Fibroblast of mammary gland (primary cell): Measurements from ENCODE around the gene WDSUB1.

ENCODE experiments used
- DNase-seq: peaks from one replicate; pipeline ENCODE4 v3.0.0-alpha.2; 2010; ENCODE audit warnings: low read depth
- H3K4me3 ChIP-seq: 2 replicates; pipeline ENCODE4 v1.5.1; 2011; ENCODE audit warnings: low read depth, mild to moderate bottlenecking, low read length, moderate library complexity; ENCODE audit not compliant: control insufficient read depth
- TF ChIP-seq, protein P1 (sequence below): conservative IDR thresholded peaks from 2 replicates; pipeline ENCODE4 v1.5.1; 2011; ENCODE audit warnings: low read depth, low read length, inconsistent platforms; ENCODE audit not compliant: control insufficient read depth, insufficient read depth

WDSUB1 gene

DNA sequence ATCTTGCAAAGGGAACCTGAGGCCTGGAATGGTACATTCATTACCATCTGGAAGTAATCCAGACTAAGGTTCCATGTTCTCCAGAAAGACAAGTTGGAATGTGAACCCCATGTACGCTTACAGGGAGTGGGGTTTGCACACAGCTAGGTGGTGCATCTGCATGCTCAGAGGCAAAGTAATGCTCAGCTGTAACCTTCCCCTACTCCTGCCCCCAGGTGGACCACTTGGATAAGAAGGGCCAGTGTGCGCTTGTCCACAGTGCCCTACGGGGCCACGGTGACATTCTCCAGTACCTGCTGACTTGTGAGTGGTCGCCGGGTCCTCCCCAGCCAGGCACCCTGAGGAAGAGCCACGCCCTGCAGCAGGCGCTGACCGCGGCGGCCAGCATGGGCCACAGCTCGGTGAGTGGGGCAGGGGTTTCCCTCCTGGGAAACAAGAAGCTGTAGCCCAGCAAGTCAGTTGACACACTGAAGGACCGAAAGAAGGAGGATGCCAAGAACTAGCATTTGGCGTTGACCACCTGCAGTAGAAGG lies 90.0 kb downstream of the WDSUB1 start:
- no peak overlapping the region for H3K4me3 ChIP-seq
- no peak for DNase-seq
- TF ChIP-seq, protein P1, sequence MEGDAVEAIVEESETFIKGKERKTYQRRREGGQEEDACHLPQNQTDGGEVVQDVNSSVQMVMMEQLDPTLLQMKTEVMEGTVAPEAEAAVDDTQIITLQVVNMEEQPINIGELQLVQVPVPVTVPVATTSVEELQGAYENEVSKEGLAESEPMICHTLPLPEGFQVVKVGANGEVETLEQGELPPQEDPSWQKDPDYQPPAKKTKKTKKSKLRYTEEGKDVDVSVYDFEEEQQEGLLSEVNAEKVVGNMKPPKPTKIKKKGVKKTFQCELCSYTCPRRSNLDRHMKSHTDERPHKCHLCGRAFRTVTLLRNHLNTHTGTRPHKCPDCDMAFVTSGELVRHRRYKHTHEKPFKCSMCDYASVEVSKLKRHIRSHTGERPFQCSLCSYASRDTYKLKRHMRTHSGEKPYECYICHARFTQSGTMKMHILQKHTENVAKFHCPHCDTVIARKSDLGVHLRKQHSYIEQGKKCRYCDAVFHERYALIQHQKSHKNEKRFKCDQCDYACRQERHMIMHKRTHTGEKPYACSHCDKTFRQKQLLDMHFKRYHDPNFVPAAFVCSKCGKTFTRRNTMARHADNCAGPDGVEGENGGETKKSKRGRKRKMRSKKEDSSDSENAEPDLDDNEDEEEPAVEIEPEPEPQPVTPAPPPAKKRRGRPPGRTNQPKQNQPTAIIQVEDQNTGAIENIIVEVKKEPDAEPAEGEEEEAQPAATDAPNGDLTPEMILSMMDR = no peak

DNA sequence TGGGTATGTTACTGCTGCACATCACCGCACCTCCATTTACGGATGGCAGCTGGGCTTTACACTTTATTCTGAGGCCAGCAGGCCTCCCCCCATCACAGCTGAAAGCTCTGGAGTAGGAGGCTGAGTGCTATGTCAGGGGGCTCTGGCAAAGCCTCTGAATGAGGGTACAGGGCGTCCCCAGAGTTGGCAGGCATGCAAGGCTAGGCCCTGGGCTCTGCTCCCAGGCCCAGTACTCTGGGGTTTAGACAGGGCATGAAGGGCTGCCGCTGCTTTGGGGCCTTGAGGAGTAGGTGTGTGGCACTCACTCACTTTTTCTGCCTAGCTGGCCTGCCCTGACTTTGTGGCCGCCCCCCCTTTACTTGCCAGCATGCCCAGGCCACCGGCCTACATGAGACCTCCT lies 90.8 kb downstream of the WDSUB1 start:
- H3K4me3 ChIP-seq = no peak overlapping the region
- DNase-seq = no peak
- TF ChIP-seq, protein P1 = no peak

DNA sequence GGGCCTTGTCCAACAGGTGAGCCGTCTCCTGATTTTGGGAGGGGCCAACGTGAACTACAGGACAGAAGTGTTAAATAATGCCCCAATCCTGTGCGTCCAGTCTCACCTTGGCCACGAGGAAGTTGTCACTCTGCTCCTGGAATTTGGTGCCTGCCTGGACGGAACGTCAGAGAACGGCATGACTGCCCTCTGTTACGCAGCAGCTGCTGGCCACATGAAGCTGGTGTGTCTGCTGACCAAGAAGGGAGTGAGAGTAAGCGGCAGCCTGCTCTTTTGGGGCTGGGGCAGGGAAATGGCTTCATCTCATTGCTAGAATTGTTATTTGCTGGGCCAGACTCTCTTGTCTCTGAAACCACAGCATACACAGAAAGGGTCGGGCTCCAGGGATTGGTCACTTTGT lies 92.3 kb downstream of the WDSUB1 start:
- TF ChIP-seq, protein P1 = no peak
- DNase-seq = no peak

DNA sequence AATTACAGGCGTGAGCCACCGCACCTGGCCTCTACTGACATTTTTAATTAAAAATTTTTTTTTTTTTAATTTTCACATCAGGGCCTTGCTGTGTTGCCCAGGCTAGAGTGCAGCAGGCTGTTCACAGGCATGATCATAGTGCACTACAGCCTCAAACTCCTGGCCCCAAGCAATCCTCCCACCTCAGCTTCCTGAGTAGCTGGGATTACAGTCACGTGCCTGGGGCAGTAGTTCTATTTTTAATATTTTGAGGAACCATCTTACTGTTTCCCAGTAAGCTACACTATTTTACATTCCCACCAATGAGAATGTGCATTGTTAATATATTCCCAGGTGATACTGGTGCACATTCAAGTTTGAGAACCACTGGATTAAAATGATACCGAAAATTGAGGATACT lies 92.7 kb downstream of the WDSUB1 start:
- TF ChIP-seq, protein P1 = no peak
- no peak for DNase-seq
- no peak overlapping the region for H3K4me3 ChIP-seq

More for the DNA sequence above, 92.3 kb downstream of the WDSUB1 start:
- no peak overlapping the region for H3K4me3 ChIP-seq

DNA sequence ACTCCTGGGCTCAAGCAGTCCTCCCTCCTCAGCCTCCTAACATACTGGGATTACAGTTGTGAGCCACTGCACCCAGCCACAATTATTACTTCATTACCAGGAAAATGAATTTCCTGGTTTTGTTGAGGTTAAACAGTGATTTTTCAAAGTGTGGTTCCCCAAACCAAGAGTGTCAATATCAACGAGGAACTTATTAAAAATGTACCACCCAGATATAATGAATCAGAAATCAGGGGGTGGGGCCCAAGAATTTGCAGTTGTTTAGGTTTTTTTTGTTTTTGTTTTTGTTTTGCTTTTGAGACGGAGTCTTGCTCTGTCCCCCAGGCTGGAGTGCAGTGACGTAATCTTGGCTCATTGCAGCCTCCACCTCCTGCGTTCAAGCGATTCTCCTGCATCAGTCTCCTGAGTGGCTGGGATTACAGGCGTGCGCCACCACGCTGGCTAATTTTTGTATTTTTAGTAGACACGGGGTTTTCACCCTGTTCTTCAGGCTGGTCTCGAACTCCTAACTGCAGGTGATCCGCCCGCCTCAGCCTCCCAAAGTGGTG lies 94.1 kb downstream of the WDSUB1 start:
- TF ChIP-seq, protein P1 = no peak
- H3K4me3 ChIP-seq = no peak overlapping the region
- DNase-seq = no peak

DNA sequence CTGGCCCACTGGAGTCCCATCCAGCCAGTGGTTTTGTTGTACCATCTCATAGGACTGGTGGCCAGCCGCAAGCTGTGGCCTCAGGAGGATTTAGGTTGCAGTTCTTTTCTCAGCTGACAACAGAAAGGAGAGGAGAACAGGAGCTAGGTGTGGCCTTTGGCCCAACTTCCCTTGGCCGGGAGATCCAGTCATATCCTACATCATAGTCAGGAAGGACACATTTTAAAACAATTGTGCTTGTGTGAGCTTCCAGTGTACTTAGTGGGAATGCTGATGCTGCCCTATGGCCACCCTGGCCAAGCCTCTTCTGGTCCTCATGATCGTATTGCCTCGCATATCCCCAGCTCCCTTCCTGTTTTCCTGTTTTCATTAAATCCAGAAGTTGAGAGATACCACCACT lies 98.1 kb downstream of the WDSUB1 start:
- no peak for DNase-seq

More for the DNA sequence above, 98.1 kb downstream of the WDSUB1 start:
- TF ChIP-seq, protein P1 = no peak
- no peak overlapping the region for H3K4me3 ChIP-seq
